ENCODE results near the gene AGXT. TPM values are rescaled to one million over a fixed set of nuclear protein-coding genes. Genes with fewer than 3 reads are reported as not detected.

AGXT gene
- total RNA-seq, result not detected

GRCh38 chr2:240868286-240869108 is at the start of gene AGXT:
TSS of gene AGXT (plus strand) at chr2:240868824. CDS start at chr2:240868866, 42 bp downstream.

GRCh38 chr2:240819858-240820606 is 48.6 kb upstream of the AGXT start, which contains the start of gene KIF1A:
TSS of gene KIF1A (minus strand) at chr2:240820219. CDS start at chr2:240797752, 22,467 bp downstream.

GRCh38 chr2:240895656-240896388 is 27.2 kb downstream of the AGXT start, which contains the start of gene MAB21L4:
TSS of gene MAB21L4 (minus strand) at chr2:240896156. CDS start at chr2:240895997, 159 bp downstream.

GRCh38 chr2:240906141-240906910 is 37.7 kb downstream of the AGXT start, which contains the start of gene CROCC2:
TSS of gene CROCC2 (plus strand) at chr2:240906336. CDS start at chr2:240906514, 178 bp downstream.

Other genes with a start within 250 kb of the AGXT start
- 1.2 TPM for gene GPR35, start 243.3 kb upstream of the AGXT start, total RNA-seq
- gene AQP12B, start 185.9 kb upstream of the AGXT start, total RNA-seq, result not detected
- not detected for gene AQP12A, start 177.0 kb upstream of the AGXT start, total RNA-seq
- gene KIF1A, start 48.6 kb upstream of the AGXT start, total RNA-seq, result 133 TPM
- 0.77 TPM for gene MAB21L4, start 27.3 kb downstream of the AGXT start, total RNA-seq
- 0.16 TPM for gene CROCC2, start 37.5 kb downstream of the AGXT start, total RNA-seq
- gene SNED1, start 129.8 kb downstream of the AGXT start, total RNA-seq, result 16.0 TPM
- 111 TPM for gene MTERF4, start 233.5 kb downstream of the AGXT start, total RNA-seq

Measured in camera-type eye (tissue), 1 donor.